GM21717 (cell line): ENCODE data around the gene ITM2C.

Experiments used
- ATAC-seq: cut with Tn5 transposase; IDR thresholded peaks from one replicate; pipeline ENCODE4 v1.9.1; 2021; ENCODE audit warnings: mild to moderate bottlenecking, moderate library complexity; ENCODE audit not compliant: unreplicated experiment

The ITM2C gene

GRCh38 chr2:230922951-230923717 is 58.4 kb downstream of the ITM2C start:
- no peak for ATAC-seq

- ATAC-seq = no peak
These were observed 59.3 kb downstream of the ITM2C start for GRCh38 chr2:230924092-230924469.

- ATAC-seq = peak; percentile 33
These were observed 60.0 kb downstream of the ITM2C start, which contains the start of gene GPR55 for GRCh38 chr2:230924470-230925341. Gene GPR55 (minus strand): TSS chr2:230925242. CDS start chr2:230910962, 14,280 bp downstream.

- peak; percentile 24 for ATAC-seq
These were observed 60.7 kb downstream of the ITM2C start for GRCh38 chr2:230925443-230925878.

- ATAC-seq = peak; percentile 48
These were observed 61.4 kb downstream of the ITM2C start for GRCh38 chr2:230925879-230926765.

- ATAC-seq = no peak
These were observed 63.1 kb downstream of the ITM2C start for GRCh38 chr2:230927711-230928341.
